H9 (cell line): Measurements from ENCODE around the gene ZNF526. TPM values are rescaled to one million over a fixed set of nuclear protein-coding genes. Genes with fewer than 3 reads are reported as not detected.
A peak's percentile ranks its signal among the peaks of the same experiment; 100 is the strongest.

ENCODE experiments used
- DNase-seq: peaks from one replicate; pipeline ENCODE4 v3.0.0-alpha.2; 2017
- H2AFZ ChIP-seq: one replicate; pipeline ENCODE4 v1.6.1; 2013; ENCODE audit warnings: mild to moderate bottlenecking, low read length, control low read depth, moderate library complexity
- H2AK5ac ChIP-seq: 2 replicates; pipeline ENCODE4 v1.6.1; 2013; ENCODE audit warnings: low read length, control low read depth, mixed read lengths; ENCODE audit not compliant: insufficient read length
- H2BK120ac ChIP-seq: one replicate; pipeline ENCODE4 v1.6.1; 2013; ENCODE audit warnings: low read depth, mild to moderate bottlenecking, low read length, control low read depth, inconsistent platforms; ENCODE audit not compliant: poor library complexity, severe bottlenecking
- H2BK12ac ChIP-seq: 2 replicates; pipeline ENCODE4 v1.6.1; 2013; ENCODE audit warnings: low read length, control low read depth, mixed read lengths, low read depth; ENCODE audit not compliant: insufficient read length
- H2BK15ac ChIP-seq: 2 replicates; pipeline ENCODE4 v1.6.1; 2013; ENCODE audit warnings: low read depth, low read length, control low read depth
- H2BK20ac ChIP-seq: one replicate; pipeline ENCODE4 v1.6.1; 2013; ENCODE audit warnings: low read depth, mild to moderate bottlenecking, low read length, control low read depth, inconsistent platforms; ENCODE audit not compliant: poor library complexity, severe bottlenecking
- H2BK5ac ChIP-seq: 2 replicates; pipeline ENCODE4 v1.6.1; 2013; ENCODE audit warnings: low read length, control low read depth, mixed read lengths; ENCODE audit not compliant: insufficient read length
- H3K14ac ChIP-seq: 2 replicates; pipeline ENCODE4 v1.6.1; 2013; ENCODE audit warnings: low read length, control low read depth; ENCODE audit not compliant: insufficient read depth
- H3K18ac ChIP-seq: 2 replicates; pipeline ENCODE4 v1.6.1; 2013; ENCODE audit warnings: low read depth, mild to moderate bottlenecking, mixed read lengths, low read length, control low read depth; ENCODE audit not compliant: insufficient read length
- H3K23ac ChIP-seq: 2 replicates; pipeline ENCODE4 v1.6.1; 2013; ENCODE audit warnings: low read length, control low read depth, mixed read lengths, low read depth; ENCODE audit not compliant: insufficient read length
- H3K23me2 ChIP-seq: 2 replicates; pipeline ENCODE4 v1.6.1; 2013; ENCODE audit warnings: low read depth, mild to moderate bottlenecking, mixed read lengths, low read length, control low read depth; ENCODE audit not compliant: insufficient read length, poor library complexity, severe bottlenecking
- H3K27ac ChIP-seq: 2 replicates; pipeline ENCODE4 v1.5.1; 2013; ENCODE audit warnings: low read length, control low read depth, mixed read lengths, low read depth; ENCODE audit not compliant: insufficient read length
- H3K27me3 ChIP-seq: 2 replicates; pipeline ENCODE4 v1.6.1; 2013; ENCODE audit warnings: low read length, control low read depth, inconsistent platforms; ENCODE audit not compliant: insufficient read depth
- H3K4ac ChIP-seq: 2 replicates; pipeline ENCODE4 v1.6.1; 2013; ENCODE audit warnings: low read depth, mild to moderate bottlenecking, control low read depth, inconsistent platforms, low read length, moderate library complexity
- H3K4me1 ChIP-seq: 2 replicates; pipeline ENCODE4 v1.6.1; 2013; ENCODE audit warnings: low read length, control low read depth, inconsistent platforms; ENCODE audit not compliant: insufficient read depth
- H3K4me2 ChIP-seq: 2 replicates; pipeline ENCODE4 v1.6.1; 2013; ENCODE audit warnings: low read length, control low read depth, mixed read lengths; ENCODE audit not compliant: insufficient read length, insufficient read depth
- H3K56ac ChIP-seq: 2 replicates; pipeline ENCODE4 v1.6.1; 2013; ENCODE audit warnings: low read depth, mild to moderate bottlenecking, mixed read lengths, low read length, control low read depth; ENCODE audit not compliant: insufficient read length
- H3K79me1 ChIP-seq: 2 replicates; pipeline ENCODE4 v1.6.1; 2013; ENCODE audit warnings: low read depth, mild to moderate bottlenecking, moderate library complexity, low read length, control low read depth, inconsistent platforms; ENCODE audit not compliant: insufficient read depth, poor library complexity, severe bottlenecking
- H3K79me2 ChIP-seq: 2 replicates; pipeline ENCODE4 v1.6.1; 2013; ENCODE audit warnings: low read length, control low read depth, inconsistent platforms; ENCODE audit not compliant: insufficient read depth
- H3K9ac ChIP-seq: 2 replicates; pipeline ENCODE4 v1.6.1; 2013; ENCODE audit warnings: low read length, control low read depth, mixed read lengths; ENCODE audit not compliant: insufficient read length; ENCODE audit errors: extremely low read depth
- H3K9me3 ChIP-seq: one replicate; pipeline ENCODE4 v1.6.1; 2013; ENCODE audit warnings: low read depth, low read length, inconsistent platforms; ENCODE audit not compliant: control insufficient read depth
- H3T11ph ChIP-seq: one replicate; pipeline ENCODE4 v1.6.1; 2013; ENCODE audit warnings: mild to moderate bottlenecking, low read length, control low read depth, inconsistent platforms
- H4K20me1 ChIP-seq: one replicate; pipeline ENCODE4 v1.6.1; 2013; ENCODE audit not compliant: control insufficient read depth, insufficient read length, insufficient read depth
- H4K5ac ChIP-seq: 2 replicates; pipeline ENCODE4 v1.6.1; 2013; ENCODE audit warnings: low read depth, mild to moderate bottlenecking, mixed read lengths, low read length, control low read depth; ENCODE audit not compliant: insufficient read length
- H4K8ac ChIP-seq: replicated peaks from 2 replicates; pipeline ENCODE4 v1.6.1; 2013; ENCODE audit warnings: low read length, control low read depth, mixed read lengths, low read depth; ENCODE audit not compliant: insufficient read length
- H4K91ac ChIP-seq: 2 replicates; pipeline ENCODE4 v1.6.1; 2013; ENCODE audit warnings: low read depth, mild to moderate bottlenecking, moderate library complexity, mixed read lengths, low read length, control low read depth; ENCODE audit not compliant: insufficient read length
- H3K27ac Mint-ChIP-seq, 3 experiments: 2 replicates in 2 of 3; 3 replicates in 1 of 3; pipeline ENCODE4 v1.8.0; 2020 to 2021; ENCODE audit warnings: mixed read lengths in 3 of 3, mild to moderate bottlenecking in 1 of 3, moderate library complexity in 1 of 3
- H3K27me3 Mint-ChIP-seq: 2 replicates; pipeline ENCODE4 v1.8.0; 2021; ENCODE audit warnings: low read depth, mild to moderate bottlenecking, moderate library complexity, mixed read lengths
- H3K36me3 Mint-ChIP-seq, 3 experiments: 2 replicates in 2 of 3; 3 replicates in 1 of 3; pipeline ENCODE4 v1.8.0; 2020 to 2021; ENCODE audit warnings: low read depth in 3 of 3, mixed read lengths in 3 of 3; ENCODE audit not compliant: insufficient read depth in 1 of 3
- H3K4me1 Mint-ChIP-seq, 2 experiments: 2 replicates each; pipeline ENCODE4 v1.8.0; 2020; ENCODE audit warnings: mixed read lengths in 2 of 2
- H3K4me3 Mint-ChIP-seq, 2 experiments: 2 replicates in 1 of 2; 3 replicates in 1 of 2; pipeline ENCODE4 v1.8.0; 2020 to 2021; ENCODE audit warnings: mild to moderate bottlenecking in 2 of 2, mixed read lengths in 2 of 2, moderate library complexity in 1 of 2
- H3K9me3 Mint-ChIP-seq, 2 experiments: 2 replicates in 1 of 2; 3 replicates in 1 of 2; pipeline ENCODE4 v1.8.0; 2020; ENCODE audit warnings: mild to moderate bottlenecking in 2 of 2, mixed read lengths in 2 of 2, moderate library complexity in 1 of 2
- WGBS: extraction: QIAGEN DNeasy Blood & Tissue Kit; methylation state at CpG from one replicate; pipeline ENCODE4 v1.1.7; 2013; ENCODE audit warnings: missing lambda C conversion rate, low lambda C conversion rate, mixed read lengths; ENCODE audit not compliant: insufficient read length; ENCODE audit errors: extremely low coverage; 5-methylcytosine and 5-hydroxymethylcytosine counted together
- total RNA-seq: library from RNA; stranded (reverse); gene quantifications from 2 replicates; pipeline ENCODE4 v1.2.1, GENCODE V29; 2021
- TF ChIP-seq, protein P1 (sequence below): fragments of 200-600 bp; sonication (generic); conservative IDR thresholded peaks from 3 replicates; pipeline ENCODE4 v1.8.0; 2021; ENCODE audit warnings: antibody characterized with exemption, mild to moderate bottlenecking

Gene ZNF526
- total RNA-seq, 1 experiment from 2014 or later, result 20.5 TPM

DNA sequence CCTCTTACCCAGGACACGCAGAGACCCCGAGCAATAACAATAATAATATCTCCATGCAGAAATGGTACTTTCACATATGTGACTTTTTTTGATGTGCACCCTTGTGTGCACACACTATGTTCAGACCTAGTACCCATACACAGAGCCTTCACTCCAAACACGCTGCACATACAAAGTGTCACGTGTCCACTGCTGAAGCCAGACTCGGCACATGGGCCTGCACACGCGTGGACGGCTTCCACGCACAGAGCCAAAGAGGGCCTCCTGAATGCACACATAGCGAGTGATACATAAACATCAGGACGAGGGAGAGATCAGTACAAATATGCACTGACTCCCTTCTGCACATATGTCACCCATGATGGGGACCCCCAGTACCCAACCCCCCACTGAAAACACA lies 45.9 kb upstream of the ZNF526 start:
- H3K9me3 ChIP-seq, result no peaks in the 10 kb centered on the region
- H3K79me2 ChIP-seq, result no peaks in the 10 kb centered on the region
- no peaks in the 10 kb centered on the region for H3K4me1 ChIP-seq
- H3K27ac ChIP-seq, result no peak overlapping the region
- H3K56ac ChIP-seq, result no peak overlapping the region
- no peak overlapping the region for H3K9ac ChIP-seq
- H2AK5ac ChIP-seq, result no peak overlapping the region
- no peak overlapping the region for H2AFZ ChIP-seq
- H3K27ac Mint-ChIP-seq, result no peak overlapping the region
- H3K23ac ChIP-seq, result no peak overlapping the region
- DNase-seq, result no peak
- H3T11ph ChIP-seq, result no peak overlapping the region
- no CpG with 5 or more reads among the region's 11 CpGs for WGBS
- H4K20me1 ChIP-seq, result no peaks in the 10 kb centered on the region
- no peak overlapping the region for H2BK120ac ChIP-seq
- peaks cover 65% of the 10 kb centered on the region for H3K27me3 Mint-ChIP-seq
- no peak overlapping the region for H2BK5ac ChIP-seq
- H3K4ac ChIP-seq, result no peak overlapping the region
- no peak overlapping the region for H3K18ac ChIP-seq
- no peak overlapping the region for H4K5ac ChIP-seq
- peaks cover 38% of the 10 kb centered on the region for H3K27me3 ChIP-seq
- peaks cover 14% of the 10 kb centered on the region for H3K23me2 ChIP-seq
- no peak overlapping the region for H2BK12ac ChIP-seq
- H3K36me3 Mint-ChIP-seq, result no peaks in the 10 kb centered on the region
- H4K91ac ChIP-seq, result no peak overlapping the region
- no peaks in the 10 kb centered on the region for H3K9me3 Mint-ChIP-seq
- no peak overlapping the region for H2BK20ac ChIP-seq
- no peak overlapping the region for H2BK15ac ChIP-seq
- H4K8ac ChIP-seq, result no peak overlapping the region
- H3K79me1 ChIP-seq, result no peaks in the 10 kb centered on the region
- H3K4me2 ChIP-seq, result no peak overlapping the region
- H3K14ac ChIP-seq, result no peak overlapping the region; the same call in 1 of the 2 replicates
- 0 out of 5 replicates have a peak overlapping the region, but pooled peaks of 1 of the 2 experiments have one; percentile 84 for H3K4me3 Mint-ChIP-seq
- peaks cover 8 to 20% of the 10 kb centered on the region in 2 experiments for H3K4me1 Mint-ChIP-seq
- TF ChIP-seq, protein P1, sequence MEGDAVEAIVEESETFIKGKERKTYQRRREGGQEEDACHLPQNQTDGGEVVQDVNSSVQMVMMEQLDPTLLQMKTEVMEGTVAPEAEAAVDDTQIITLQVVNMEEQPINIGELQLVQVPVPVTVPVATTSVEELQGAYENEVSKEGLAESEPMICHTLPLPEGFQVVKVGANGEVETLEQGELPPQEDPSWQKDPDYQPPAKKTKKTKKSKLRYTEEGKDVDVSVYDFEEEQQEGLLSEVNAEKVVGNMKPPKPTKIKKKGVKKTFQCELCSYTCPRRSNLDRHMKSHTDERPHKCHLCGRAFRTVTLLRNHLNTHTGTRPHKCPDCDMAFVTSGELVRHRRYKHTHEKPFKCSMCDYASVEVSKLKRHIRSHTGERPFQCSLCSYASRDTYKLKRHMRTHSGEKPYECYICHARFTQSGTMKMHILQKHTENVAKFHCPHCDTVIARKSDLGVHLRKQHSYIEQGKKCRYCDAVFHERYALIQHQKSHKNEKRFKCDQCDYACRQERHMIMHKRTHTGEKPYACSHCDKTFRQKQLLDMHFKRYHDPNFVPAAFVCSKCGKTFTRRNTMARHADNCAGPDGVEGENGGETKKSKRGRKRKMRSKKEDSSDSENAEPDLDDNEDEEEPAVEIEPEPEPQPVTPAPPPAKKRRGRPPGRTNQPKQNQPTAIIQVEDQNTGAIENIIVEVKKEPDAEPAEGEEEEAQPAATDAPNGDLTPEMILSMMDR, result no peak
